OCI-LY1 (cell line): ENCODE data around the gene EFCAB5.
"Not testable (repeated sequence)": the region's sequence is repeated elsewhere in the genome, so short reads cannot be mapped to it uniquely, and the experiment has no call there.

ENCODE experiments used
- H2AFZ ChIP-seq: fragments of 200-600 bp; sonication (generic), shearing (Covaris generic); 2 replicates; pipeline ENCODE4 v1.6.0; 2014; ENCODE audit warnings: antibody characterized with exemption, mild to moderate bottlenecking, low read length
- H3F3A ChIP-seq: fragments of 200-600 bp; sonication (generic), shearing (Covaris generic); 2 replicates; pipeline ENCODE4 v1.6.0; 2014; ENCODE audit warnings: mild to moderate bottlenecking, antibody characterized with exemption, low read length, moderate library complexity; ENCODE audit not compliant: insufficient read depth
- H3K27ac ChIP-seq: fragments of 200-600 bp; sonication (generic); 2 replicates; pipeline ENCODE4 v1.5.1; 2014; ENCODE audit warnings: low read length, mixed run types, mild to moderate bottlenecking, low read depth; ENCODE audit not compliant: poor library complexity, severe bottlenecking
- H3K27me3 ChIP-seq: fragments of 200-600 bp; sonication (generic); 2 replicates; pipeline ENCODE4 v1.6.0; 2014; ENCODE audit warnings: antibody characterized with exemption, mild to moderate bottlenecking, low read length, moderate library complexity; ENCODE audit not compliant: insufficient read depth
- H3K36me3 ChIP-seq: fragments of 200-600 bp; sonication (generic); 2 replicates; pipeline ENCODE4 v1.6.1; 2014; ENCODE audit warnings: mild to moderate bottlenecking, antibody characterized with exemption, low read length, moderate library complexity, mixed read lengths; ENCODE audit not compliant: insufficient read depth
- H3K4me1 ChIP-seq: fragments of 200-600 bp; sonication (generic); 2 replicates; pipeline ENCODE4 v1.5.1; 2014; ENCODE audit warnings: mild to moderate bottlenecking, low read length, moderate library complexity; ENCODE audit not compliant: insufficient read depth, severe bottlenecking
- H3K4me2 ChIP-seq: fragments of 200-600 bp; sonication (generic), shearing (Covaris generic); 2 replicates; pipeline ENCODE4 v1.6.1; 2014; ENCODE audit warnings: low read length
- H3K4me3 ChIP-seq: fragments of 200-600 bp; sonication (generic); 2 replicates; pipeline ENCODE4 v1.5.1; 2014; ENCODE audit warnings: low read length, low read depth, mild to moderate bottlenecking, mixed read lengths; ENCODE audit not compliant: poor library complexity, severe bottlenecking
- H3K79me2 ChIP-seq: fragments of 200-600 bp; shearing (Covaris generic); 2 replicates; pipeline ENCODE4 v1.6.1; 2016; ENCODE audit warnings: mixed run types, low read length, mixed read lengths; ENCODE audit not compliant: insufficient read depth
- H3K9ac ChIP-seq: fragments of 200-600 bp; sonication (generic), shearing (Covaris generic); 2 replicates; pipeline ENCODE4 v1.6.1; 2014; ENCODE audit warnings: mild to moderate bottlenecking, low read length, mixed read lengths
- H3K9me2 ChIP-seq: fragments of 200-600 bp; sonication (generic), shearing (Covaris generic); 2 replicates; pipeline ENCODE4 v1.6.1; 2014; ENCODE audit warnings: low read depth, mild to moderate bottlenecking, low read length, mixed read lengths
- H3K9me3 ChIP-seq: fragments of 200-600 bp; shearing (Covaris generic); 2 replicates; pipeline ENCODE4 v1.6.1; 2014; ENCODE audit warnings: low read length, mixed read lengths
- H4K20me1 ChIP-seq: fragments of 200-600 bp; sonication (generic), shearing (Covaris generic); 2 replicates; pipeline ENCODE4 v1.6.0; 2016; ENCODE audit warnings: mild to moderate bottlenecking, low read length; ENCODE audit not compliant: insufficient read depth
- CTCF ChIP-seq: fragments of 200-600 bp; sonication (generic), shearing (Covaris generic); IDR thresholded peaks from 2 replicates; pipeline ENCODE4 v1.5.1; 2017; ENCODE audit warnings: mild to moderate bottlenecking, antibody characterized with exemption, low read length, moderate library complexity, mixed read lengths
- EZH2 ChIP-seq: fragments of 200-600 bp; sonication (generic), shearing (Covaris generic); IDR thresholded peaks from 2 replicates; pipeline ENCODE4 v1.8.0; 2017; ENCODE audit warnings: borderline replicate concordance, mixed run types, mild to moderate bottlenecking, antibody characterized with exemption, low read length, moderate library complexity, mixed read lengths

Gene EFCAB5

GRCh38 chr17:29949696-29950095, 8.3 kb downstream of the EFCAB5 start:
- Histone ChIP-seq H2AFZ (no peak overlapping the region), H3K4me3 (no peak overlapping the region), H3K9me3 (0 out of 2 replicates have a peak, but pooled peaks cover 12% of the 10 kb centered on the region), H3K36me3 (no peaks in the 10 kb centered on the region; the same call in 1 of the 2 replicates), H3K9ac (no peak overlapping the region), H3F3A (no peaks in the 10 kb centered on the region), H3K79me2 (no peaks in the 10 kb centered on the region), H3K4me1 (peaks cover 23% of the 10 kb centered on the region), H3K4me2 (no peak overlapping the region), H3K27me3 (no peaks in the 10 kb centered on the region), H3K27ac (peak overlapping the region; percentile 80), H4K20me1 (no peaks in the 10 kb centered on the region), H3K9me2 (no peaks in the 10 kb centered on the region)
- no peak for TF ChIP-seq CTCF

DNA sequence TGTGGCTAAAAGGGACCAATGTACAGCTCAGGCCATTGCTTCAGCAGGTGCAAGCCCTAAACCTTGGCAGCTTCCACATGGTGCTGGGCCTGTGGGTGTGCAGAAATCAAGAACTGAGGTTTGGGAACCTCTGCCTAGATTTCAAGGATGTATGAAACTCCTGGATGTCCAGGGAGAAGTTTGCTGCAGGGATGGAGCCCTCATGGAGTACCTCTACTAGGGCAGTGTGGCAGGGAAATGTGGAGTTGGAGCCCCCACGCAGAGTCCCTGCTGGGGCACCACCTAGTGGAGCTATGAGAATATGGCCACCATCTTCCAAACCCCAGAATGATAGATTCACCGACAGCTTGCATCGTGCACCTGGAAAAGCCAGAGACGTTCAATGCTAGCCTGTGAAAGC, 13.0 kb downstream of the EFCAB5 start:
- no peaks in the 10 kb centered on the region for H3K27me3 ChIP-seq
- H4K20me1 ChIP-seq, result no peaks in the 10 kb centered on the region
- no peaks in the 10 kb centered on the region for H3K9me2 ChIP-seq
- no peak overlapping the region for H3K27ac ChIP-seq
- no peaks in the 10 kb centered on the region for H3K79me2 ChIP-seq
- no peak overlapping the region for H3K4me3 ChIP-seq
- H2AFZ ChIP-seq, result no peak overlapping the region
- H3F3A ChIP-seq, result no peaks in the 10 kb centered on the region
- no peak overlapping the region for H3K9ac ChIP-seq
- no peak for TF ChIP-seq EZH2
- TF ChIP-seq CTCF, result no peak
- H3K4me1 ChIP-seq, result peaks cover 5% of the 10 kb centered on the region
- 0 out of 2 replicates have a peak, but pooled peaks cover 12% of the 10 kb centered on the region for H3K9me3 ChIP-seq
- no peak overlapping the region for H3K4me2 ChIP-seq
- H3K36me3 ChIP-seq, result no peaks in the 10 kb centered on the region

GRCh38 chr17:29956225-29956624, 14.8 kb downstream of the EFCAB5 start:
- H3K79me2 ChIP-seq, result no peaks in the 10 kb centered on the region
- H2AFZ ChIP-seq, result no peak overlapping the region
- H3K27ac ChIP-seq, result no peak overlapping the region
- no peak overlapping the region for H3K9ac ChIP-seq
- H3K9me2 ChIP-seq, result no peaks in the 10 kb centered on the region
- no peaks in the 10 kb centered on the region for H3K27me3 ChIP-seq
- H3F3A ChIP-seq, result no peaks in the 10 kb centered on the region
- no peaks in the 10 kb centered on the region for H4K20me1 ChIP-seq
- no peaks in the 10 kb centered on the region for H3K4me1 ChIP-seq
- 0 out of 2 replicates have a peak, but pooled peaks cover 12% of the 10 kb centered on the region for H3K9me3 ChIP-seq
- H3K36me3 ChIP-seq, result no peaks in the 10 kb centered on the region
- H3K4me3 ChIP-seq, result no peak overlapping the region
- no peak for TF ChIP-seq CTCF
- no peak for TF ChIP-seq EZH2
- no peak overlapping the region for H3K4me2 ChIP-seq

DNA sequence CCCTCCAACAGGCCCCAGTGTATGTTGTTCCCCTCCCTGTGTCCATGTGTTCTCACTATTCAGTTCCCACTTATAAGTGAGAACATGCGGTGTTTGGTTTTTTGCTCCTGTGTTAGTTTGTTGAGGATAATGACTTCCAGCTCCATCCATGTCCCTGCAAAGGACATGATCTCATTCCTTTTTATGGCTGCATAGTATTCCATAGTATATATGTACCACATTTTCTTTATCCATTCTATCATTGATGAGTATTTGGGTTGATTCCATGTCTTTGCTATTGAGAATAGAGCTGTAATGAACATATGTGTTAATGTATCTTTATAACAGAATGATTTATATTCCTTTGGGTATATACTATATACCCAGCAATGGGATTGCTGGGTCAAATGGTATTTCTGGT, 16.1 kb downstream of the EFCAB5 start:
- not testable (repeated sequence) for H3K36me3 ChIP-seq, H2AFZ ChIP-seq, H4K20me1 ChIP-seq, H3K9ac ChIP-seq, H3F3A ChIP-seq, H3K27ac ChIP-seq, H3K4me3 ChIP-seq, H3K27me3 ChIP-seq, H3K9me2 ChIP-seq, H3K4me2 ChIP-seq, H3K4me1 ChIP-seq, H3K79me2 ChIP-seq
- 0 out of 2 replicates have a peak, but pooled peaks cover 12% of the 10 kb centered on the region for H3K9me3 ChIP-seq
